Stimulated activated naive CD8-positive, alpha-beta T cell treated with anti-CD3 and anti-CD28 coated beads, Interleukin-15, Interleukin-2, amounts not matched to agents 100 ng/mL and 50 ng/mL, for 24 hours (primary cell): ENCODE data around the gene RNF227.
"Not testable (repeated sequence)": the region's sequence is repeated elsewhere in the genome, so short reads cannot be mapped to it uniquely, and the experiment has no call there.

ENCODE experiments used
- H3K27ac Mint-ChIP-seq: one replicate; pipeline ENCODE4 v1.8.0; 2021; ENCODE audit warnings: mild to moderate bottlenecking, mixed read lengths
- H3K27me3 Mint-ChIP-seq: one replicate; pipeline ENCODE4 v1.8.0; 2021; ENCODE audit warnings: mixed read lengths
- H3K36me3 Mint-ChIP-seq: one replicate; pipeline ENCODE4 v1.8.0; 2021; ENCODE audit warnings: low read depth, mixed read lengths
- H3K4me1 Mint-ChIP-seq: one replicate; pipeline ENCODE4 v1.8.0; 2021; ENCODE audit warnings: low read depth, mixed read lengths
- H3K4me3 Mint-ChIP-seq: one replicate; pipeline ENCODE4 v1.8.0; 2021; ENCODE audit warnings: mild to moderate bottlenecking, mixed read lengths
- H3K9me3 Mint-ChIP-seq: one replicate; pipeline ENCODE4 v1.8.0; 2021; ENCODE audit warnings: mixed read lengths

Gene RNF227

DNA sequence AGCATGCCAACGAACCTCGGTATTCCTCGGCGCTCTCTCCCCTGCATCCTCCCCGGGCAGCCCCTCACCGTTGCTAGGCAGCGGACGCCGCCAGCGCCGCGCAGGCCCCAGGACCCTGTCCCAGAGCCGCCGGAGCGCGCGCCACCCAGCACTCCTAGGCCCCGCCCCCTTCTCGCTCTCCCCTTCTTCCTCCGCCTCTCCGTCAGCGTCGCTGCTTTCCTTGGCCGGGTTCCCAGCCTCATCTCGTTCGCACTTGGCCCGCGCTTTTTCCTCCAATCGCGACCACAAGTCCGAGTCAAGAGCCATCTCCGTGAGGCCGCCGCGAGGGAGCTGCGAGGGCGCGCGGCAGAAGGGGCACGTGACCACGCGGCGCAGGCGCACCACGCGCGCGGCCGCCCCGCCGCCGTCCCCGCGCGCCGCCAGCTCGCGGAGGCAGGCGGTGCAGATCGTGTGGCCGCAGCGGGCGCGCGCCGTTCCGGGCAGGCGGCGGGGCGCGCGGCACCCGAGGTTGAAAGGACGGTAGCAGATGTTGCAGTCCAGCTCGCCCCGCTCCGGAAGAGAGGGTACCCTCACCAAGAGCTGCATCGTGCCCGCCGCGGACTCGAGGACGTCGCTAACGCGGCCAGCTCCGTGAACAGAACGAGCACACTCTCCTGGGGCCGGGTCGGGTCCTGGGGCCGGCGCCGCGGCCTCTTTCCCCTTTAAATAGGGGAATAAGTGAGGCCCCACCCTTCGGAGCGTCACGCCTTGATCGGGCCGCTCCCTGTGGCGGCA, at the start of gene RNF227:
Gene RNF227, minus strand, starts transcription at position 679 of the 774 bp plus-strand sequence. Its CDS starts 94 bp downstream, at position 585.
- Mint-ChIP-seq H3K4me3 (peak within 1 kb of the TSS; percentile 90), H3K27me3 (no peaks in the 10 kb centered on the region), H3K36me3 (peaks cover 18% of the 10 kb centered on the region), H3K4me1 (peaks cover 33% of the 10 kb centered on the region), H3K27ac (peak within 1 kb of the TSS; percentile 88), H3K9me3 (no peaks in the 10 kb centered on the region)

DNA sequence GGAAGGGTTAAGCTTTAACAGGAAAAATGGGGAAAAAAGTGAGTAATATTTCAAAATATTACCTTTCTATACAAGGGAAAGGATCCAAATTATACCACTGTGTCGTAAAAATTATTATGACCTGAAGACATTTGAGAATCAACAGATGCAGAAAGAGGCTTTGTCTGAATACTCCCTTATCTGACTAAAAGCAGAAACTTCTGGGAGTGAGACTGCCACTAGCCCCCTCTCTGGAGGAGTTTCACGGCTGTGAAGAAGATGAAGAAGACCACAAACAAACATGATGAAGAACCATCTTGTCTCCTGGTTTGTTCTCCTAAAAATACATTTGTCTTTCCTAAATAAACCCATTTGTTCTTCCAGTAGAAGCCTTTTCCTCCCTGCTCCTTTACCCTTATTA, 45.3 kb upstream of the RNF227 start:
- H3K36me3 Mint-ChIP-seq, result no peaks in the 10 kb centered on the region
- H3K27ac Mint-ChIP-seq, result no peak overlapping the region
- no peak overlapping the region for H3K4me3 Mint-ChIP-seq
- H3K27me3 Mint-ChIP-seq, result peaks cover 9% of the 10 kb centered on the region
- no peaks in the 10 kb centered on the region for H3K4me1 Mint-ChIP-seq
- no peaks in the 10 kb centered on the region for H3K9me3 Mint-ChIP-seq

DNA sequence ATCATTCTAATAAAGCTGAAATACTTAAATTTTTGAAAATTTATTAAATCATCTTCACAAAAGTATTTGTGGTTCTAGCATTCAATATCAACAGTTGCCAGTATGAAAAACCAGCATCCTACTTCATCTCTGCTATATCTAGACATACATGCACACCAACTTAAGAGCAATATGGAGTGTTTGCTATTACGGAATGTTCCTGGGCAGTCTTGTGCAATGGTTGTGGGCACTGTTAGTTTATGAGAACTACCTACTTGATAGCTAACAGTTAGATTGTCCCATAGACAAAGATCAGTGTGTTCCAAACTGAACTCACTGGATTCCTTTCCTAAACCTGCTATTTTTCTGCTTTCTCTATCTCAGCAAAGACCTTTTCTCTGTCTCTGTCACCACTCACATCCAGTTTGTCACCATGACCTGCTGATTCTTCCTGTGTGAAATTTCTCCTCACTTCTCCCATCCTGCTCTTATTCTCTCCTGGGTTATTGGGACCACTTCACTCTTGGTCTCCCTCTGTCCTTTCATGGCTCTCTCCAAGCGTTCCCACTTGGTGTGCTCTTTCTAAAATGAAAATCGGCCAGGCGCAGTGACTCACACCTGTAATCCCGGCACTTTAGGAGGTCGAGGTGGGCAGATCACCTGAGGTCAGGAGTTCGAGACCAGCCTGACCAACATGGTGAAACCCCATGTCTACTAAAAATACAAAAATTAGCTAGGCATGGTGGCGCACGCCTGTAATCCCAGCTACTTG, 43.6 kb upstream of the RNF227 start:
- no peaks in the 10 kb centered on the region for H3K36me3 Mint-ChIP-seq
- H3K27ac Mint-ChIP-seq, result no peak overlapping the region
- H3K27me3 Mint-ChIP-seq, result peaks cover 9% of the 10 kb centered on the region

DNA sequence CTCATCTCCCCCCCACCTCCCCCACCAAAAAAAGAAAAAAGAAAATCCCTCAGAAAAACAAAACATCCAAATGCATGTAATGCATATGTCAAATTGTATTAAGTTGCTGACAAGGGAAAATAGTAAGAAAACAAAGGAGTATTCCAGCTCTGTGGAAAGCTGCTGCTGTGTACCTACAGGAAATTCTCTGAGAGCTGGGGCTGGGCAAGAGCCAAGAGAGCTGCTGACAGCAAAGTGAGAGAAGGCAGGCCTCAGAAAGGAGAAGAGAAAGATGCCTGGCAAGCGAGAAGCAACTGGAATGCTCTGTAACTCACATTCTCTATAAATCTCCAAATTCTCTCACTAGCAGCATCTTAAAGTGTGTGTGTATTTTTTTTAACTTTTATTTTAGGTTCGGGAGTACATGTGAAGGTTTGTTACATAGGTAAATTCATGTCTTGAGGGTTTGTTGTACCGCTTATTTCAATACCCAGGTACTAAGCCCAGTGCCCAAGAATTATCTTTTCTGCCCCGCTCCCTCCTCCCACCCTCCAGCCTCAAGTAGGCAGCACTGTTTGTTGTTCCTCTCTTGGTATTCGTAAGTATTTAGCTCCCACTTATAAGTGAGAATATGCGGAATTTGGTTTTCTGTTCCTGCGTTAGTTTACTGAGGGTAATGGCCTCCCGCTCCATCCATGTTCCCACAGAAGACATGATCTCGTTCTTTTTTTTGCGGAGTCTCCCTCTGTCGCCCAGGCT, 40.3 kb upstream of the RNF227 start:
- Mint-ChIP-seq H3K27ac (no peak overlapping the region), H3K36me3 (no peaks in the 10 kb centered on the region), H3K27me3 (peaks cover under 1% of the 10 kb centered on the region), H3K4me3 (no peak overlapping the region), H3K4me1 (peaks cover 7% of the 10 kb centered on the region), H3K9me3 (no peaks in the 10 kb centered on the region)

More for the DNA sequence above, 43.6 kb upstream of the RNF227 start:
- Mint-ChIP-seq H3K4me3 (no peak overlapping the region), H3K9me3 (no peaks in the 10 kb centered on the region), H3K4me1 (no peaks in the 10 kb centered on the region)

DNA sequence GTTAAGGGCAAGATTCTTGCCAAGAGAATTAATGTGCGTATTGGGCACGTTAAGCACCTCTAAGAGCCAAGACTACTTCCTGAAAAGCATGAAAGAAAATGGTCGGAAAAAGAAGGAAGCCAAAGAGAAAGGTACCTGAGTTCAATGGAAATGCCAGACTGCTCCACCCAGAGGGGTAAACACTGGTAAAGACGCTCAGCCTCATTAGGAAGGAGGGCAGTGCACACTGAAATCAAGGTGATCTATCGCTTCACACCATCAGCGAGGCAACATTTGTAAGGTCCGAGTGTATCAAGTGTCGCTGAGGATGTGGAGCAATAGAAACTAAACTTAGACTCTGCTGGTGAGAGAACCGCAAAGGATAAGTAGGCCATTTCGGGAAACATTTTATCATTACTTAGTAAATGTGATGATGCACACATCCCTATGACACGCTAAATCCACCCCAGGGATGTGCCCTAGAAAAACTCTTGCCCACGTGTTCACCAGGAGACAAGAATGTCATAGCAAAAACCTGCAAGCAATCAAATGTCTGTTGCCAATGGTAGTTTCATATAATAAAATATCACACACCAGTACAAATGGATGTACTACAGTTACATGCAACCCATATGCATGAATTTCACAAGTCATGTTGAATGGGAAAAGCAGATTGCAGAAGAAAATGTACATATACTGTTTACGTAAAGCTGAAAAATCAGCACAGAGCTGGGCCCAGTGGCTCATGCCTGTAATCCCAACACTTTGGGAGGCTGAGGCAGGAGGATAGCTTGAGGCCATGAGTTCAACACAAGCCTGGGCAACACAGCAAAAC, 39.5 kb upstream of the RNF227 start:
- no peaks in the 10 kb centered on the region for H3K27me3 Mint-ChIP-seq
- H3K36me3 Mint-ChIP-seq, result peaks cover under 1% of the 10 kb centered on the region
- H3K9me3 Mint-ChIP-seq, result no peaks in the 10 kb centered on the region
- no peak overlapping the region for H3K27ac Mint-ChIP-seq
- H3K4me3 Mint-ChIP-seq, result no peak overlapping the region
- peaks cover 12% of the 10 kb centered on the region for H3K4me1 Mint-ChIP-seq

DNA sequence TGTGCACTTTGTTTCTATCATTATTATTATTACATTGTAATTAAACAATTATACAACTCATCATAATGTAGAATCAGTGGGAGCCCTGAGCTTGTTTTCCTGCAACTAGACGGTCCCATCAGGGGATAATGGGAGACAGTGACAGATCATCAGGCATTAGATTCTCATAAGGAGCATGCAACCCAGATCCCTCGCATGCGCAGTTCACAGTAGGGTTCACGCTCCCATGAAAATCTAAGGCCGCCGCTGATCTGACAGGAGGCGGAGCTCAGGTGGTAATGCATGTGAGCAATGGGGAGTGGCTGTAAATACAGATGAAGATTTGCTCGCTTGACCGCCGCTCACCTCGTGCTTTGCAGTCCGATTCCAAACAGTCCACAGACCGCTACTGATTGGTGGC, 37.2 kb upstream of the RNF227 start:
- not testable (repeated sequence) for H3K4me3 Mint-ChIP-seq, H3K9me3 Mint-ChIP-seq, H3K27me3 Mint-ChIP-seq, H3K27ac Mint-ChIP-seq
- Mint-ChIP-seq H3K4me1 (peaks cover 19% of the 10 kb centered on the region), H3K36me3 (peaks cover 24% of the 10 kb centered on the region)

DNA sequence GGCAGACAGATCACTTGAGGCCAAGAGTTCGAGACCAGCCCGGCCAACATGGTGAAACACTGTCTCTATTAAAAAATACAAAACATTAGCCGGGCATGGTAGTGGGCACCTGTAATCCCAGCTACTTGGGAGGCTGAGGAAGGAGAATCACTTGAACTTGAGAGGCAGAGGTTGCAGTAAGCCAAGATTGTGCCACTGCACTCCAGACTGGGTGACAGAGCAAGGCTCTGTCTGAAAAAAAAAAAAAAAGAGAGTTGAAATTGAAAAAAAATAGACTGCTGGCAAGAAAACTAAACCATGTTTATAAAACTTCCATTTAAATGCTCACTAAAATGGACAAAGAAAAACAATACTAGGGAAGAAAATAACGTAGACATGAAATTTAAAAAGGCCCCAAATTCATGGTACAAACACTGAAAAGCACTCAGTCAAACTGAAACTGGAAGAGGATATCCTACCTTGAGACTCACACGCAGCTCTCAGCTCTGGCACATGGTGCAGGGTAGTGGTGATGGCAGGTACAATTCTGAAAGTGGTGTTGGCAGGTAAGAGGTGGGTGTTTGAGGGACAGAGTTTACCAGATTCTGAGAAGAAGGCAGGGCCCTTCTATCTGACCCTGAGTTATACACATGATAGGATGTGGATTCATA, 35.2 kb upstream of the RNF227 start:
- Mint-ChIP-seq H3K27ac (peak overlapping the region; percentile 62), H3K27me3 (no peaks in the 10 kb centered on the region), H3K4me1 (peaks cover 19% of the 10 kb centered on the region), H3K9me3 (no peaks in the 10 kb centered on the region), H3K36me3 (peaks cover 40% of the 10 kb centered on the region), H3K4me3 (peak overlapping the region; percentile 2)

DNA sequence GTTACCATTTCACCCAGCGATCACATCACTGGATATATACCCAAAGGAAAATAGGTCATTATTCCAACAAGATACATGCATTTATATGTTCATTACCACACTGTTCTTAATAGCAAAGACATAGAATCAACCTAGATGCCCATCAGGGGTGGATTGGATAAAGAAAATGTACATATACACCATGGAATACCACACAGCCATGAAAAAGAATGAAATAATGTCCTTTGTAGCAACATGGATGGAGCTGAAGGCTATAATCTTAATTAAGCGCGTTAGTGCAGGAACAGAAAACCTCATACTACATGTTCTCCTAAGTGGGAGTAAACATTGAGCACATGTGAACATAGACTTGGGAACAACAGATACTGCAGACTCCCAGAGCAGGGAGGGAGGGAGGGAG, 34.5 kb upstream of the RNF227 start:
- Mint-ChIP-seq H3K27me3 (no peaks in the 10 kb centered on the region), H3K36me3 (peaks cover 47% of the 10 kb centered on the region), H3K9me3 (no peaks in the 10 kb centered on the region), H3K4me1 (peaks cover 19% of the 10 kb centered on the region), H3K27ac (no peak overlapping the region), H3K4me3 (no peak overlapping the region)

DNA sequence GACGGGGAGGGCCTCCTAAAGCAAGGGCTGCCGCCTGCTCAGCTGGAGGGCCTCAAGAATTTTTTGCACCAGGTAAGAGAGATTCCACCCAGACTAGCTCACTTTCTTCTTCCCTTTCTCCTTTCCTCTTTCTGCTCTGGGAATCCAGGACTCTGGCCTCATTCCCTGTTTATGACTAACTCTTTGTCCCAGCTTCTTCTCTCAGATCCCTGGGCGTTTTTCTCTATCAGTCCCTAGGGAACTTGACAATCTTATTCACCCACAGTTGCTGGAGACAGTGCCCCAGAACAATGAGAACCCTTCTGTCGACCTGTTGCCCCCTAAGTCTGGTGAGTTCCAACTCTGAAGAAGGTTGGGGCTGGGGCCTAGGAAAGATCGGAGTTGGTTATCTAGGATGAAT, 31.6 kb upstream of the RNF227 start:
- Mint-ChIP-seq H3K36me3 (peaks cover 74% of the 10 kb centered on the region), H3K9me3 (no peaks in the 10 kb centered on the region), H3K27me3 (no peaks in the 10 kb centered on the region), H3K4me1 (peaks cover 19% of the 10 kb centered on the region), H3K4me3 (no peak overlapping the region), H3K27ac (peak overlapping the region; percentile 54)

DNA sequence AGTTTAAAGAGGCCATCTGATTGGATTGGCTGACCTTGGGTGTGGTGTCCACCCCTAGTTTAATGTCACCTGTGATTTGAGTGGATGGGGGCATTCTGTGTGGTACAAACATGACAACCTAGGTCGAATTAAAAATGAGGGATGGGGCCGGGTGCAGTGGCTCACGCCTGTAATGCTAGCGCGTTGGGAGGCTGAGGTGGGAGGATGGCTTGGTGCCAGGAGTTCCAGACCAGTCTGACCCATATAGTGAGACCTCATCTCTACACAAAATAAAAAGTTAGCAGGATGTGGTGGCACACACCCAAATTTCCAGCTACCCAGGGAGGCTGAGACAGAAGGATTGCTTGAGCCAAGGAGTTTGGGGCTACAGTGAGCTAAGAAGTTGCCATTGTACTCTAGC, 30.4 kb upstream of the RNF227 start:
- Mint-ChIP-seq H3K27me3 (no peaks in the 10 kb centered on the region), H3K4me3 (no peak overlapping the region), H3K36me3 (peaks cover 75% of the 10 kb centered on the region), H3K4me1 (peaks cover 12% of the 10 kb centered on the region), H3K27ac (no peak overlapping the region), H3K9me3 (no peaks in the 10 kb centered on the region)

DNA sequence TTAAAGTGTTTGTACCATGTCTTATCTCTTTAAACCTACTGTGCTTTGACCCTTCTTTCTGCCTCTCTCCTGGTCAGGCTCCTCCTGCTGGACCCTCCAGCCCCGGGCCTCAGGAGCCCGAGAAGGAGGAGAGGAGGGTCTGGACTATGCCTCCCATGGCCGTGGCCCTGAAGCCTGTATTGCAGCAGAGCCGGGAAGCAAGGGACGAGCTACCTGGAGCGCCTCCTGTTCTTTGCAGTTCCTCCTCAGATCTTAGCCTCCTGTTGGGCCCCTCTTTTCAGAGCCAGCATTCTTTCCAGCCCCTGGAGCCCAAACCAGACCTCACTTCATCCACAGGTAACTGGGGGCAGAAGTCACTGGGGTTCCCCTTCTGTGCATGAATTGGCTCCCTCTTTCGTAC, 29.6 kb upstream of the RNF227 start:
- no peak overlapping the region for H3K27ac Mint-ChIP-seq
- H3K36me3 Mint-ChIP-seq, result peaks cover 83% of the 10 kb centered on the region
- no peaks in the 10 kb centered on the region for H3K9me3 Mint-ChIP-seq
- no peak overlapping the region for H3K4me3 Mint-ChIP-seq
- H3K4me1 Mint-ChIP-seq, result peaks cover 7% of the 10 kb centered on the region
- H3K27me3 Mint-ChIP-seq, result no peaks in the 10 kb centered on the region

DNA sequence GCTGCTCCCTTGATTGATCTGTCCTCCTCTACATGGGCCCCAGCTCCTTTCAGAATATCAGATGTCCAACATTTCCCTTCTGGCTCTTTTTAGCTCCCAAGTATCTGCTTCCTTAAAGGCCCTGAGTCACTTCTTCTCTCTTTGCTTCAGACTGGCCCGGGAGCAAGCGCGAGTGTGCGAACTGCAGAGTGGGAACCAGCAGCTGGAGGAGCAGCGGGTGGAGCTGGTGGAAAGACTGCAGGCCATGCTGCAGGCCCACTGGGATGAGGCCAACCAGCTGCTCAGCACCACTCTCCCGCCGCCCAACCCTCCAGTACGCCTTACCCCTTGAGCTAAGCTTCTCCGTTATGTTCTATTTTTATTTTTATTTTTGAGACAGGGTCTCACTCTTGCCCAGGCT, 28.2 kb upstream of the RNF227 start:
- Mint-ChIP-seq H3K27me3 (no peaks in the 10 kb centered on the region), H3K4me1 (no peaks in the 10 kb centered on the region), H3K27ac (no peak overlapping the region), H3K9me3 (no peaks in the 10 kb centered on the region), H3K4me3 (no peak overlapping the region), H3K36me3 (peaks cover 80% of the 10 kb centered on the region)

DNA sequence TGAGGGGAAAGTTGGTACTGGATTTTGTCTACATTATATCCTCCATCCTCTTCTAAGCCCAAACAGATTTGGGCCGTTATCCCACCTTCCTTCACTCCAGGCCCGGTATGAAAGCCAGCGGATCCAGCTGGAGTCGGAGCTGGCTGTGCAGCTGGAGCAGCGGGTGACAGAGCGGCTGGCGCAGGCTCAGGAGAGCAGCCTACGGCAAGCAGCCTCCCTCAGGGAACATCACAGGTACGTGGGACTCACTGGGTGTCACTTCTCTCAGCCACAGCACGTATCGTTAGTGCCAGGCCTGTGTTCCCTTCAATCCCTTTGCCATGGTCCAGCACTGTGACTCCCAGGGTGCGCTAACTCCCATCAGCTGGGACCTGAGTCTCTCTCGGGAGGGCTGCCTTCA, 27.2 kb upstream of the RNF227 start:
- Mint-ChIP-seq H3K27me3 (no peaks in the 10 kb centered on the region), H3K36me3 (peaks cover 74% of the 10 kb centered on the region), H3K9me3 (no peaks in the 10 kb centered on the region), H3K4me1 (no peaks in the 10 kb centered on the region), H3K4me3 (no peak overlapping the region), H3K27ac (no peak overlapping the region)

DNA sequence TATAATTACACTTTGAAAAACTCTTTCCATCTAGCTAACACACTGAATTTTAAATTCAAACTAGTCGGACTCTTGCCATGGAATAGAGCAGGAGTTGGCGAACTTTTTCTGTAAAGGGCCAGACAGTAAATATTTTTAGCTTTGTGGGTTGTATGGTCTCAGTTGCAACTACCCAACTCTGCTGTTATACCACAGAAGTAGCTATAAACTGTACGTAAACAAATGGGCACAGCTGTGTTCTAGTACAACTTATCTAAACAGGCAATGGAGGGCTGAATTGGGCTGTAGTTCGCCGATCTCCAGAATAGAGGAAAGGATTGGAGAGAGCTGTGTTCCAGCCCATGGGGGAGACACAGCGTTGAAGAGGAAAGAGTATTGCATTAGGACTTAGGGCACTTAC, 24.7 kb upstream of the RNF227 start:
- Mint-ChIP-seq H3K27me3 (no peaks in the 10 kb centered on the region), H3K4me3 (no peak overlapping the region), H3K36me3 (peaks cover 68% of the 10 kb centered on the region), H3K4me1 (peaks cover 3% of the 10 kb centered on the region), H3K27ac (no peak overlapping the region), H3K9me3 (no peaks in the 10 kb centered on the region)
